ENCODE measurements around the gene C9.

GRCh38 chr5:39240750-39241149, 123.5 kb downstream of the C9 start:
- TF ChIP-seq POLR2A (IDR thresholded peaks at IDR 0.05) = no peak
- no peak for TF ChIP-seq CTCF (IDR thresholded peaks at IDR 0.05)
